GM12878 (cell line): Measurements from ENCODE around the gene POTEI. TPM values are rescaled to one million over a fixed set of nuclear protein-coding genes. Genes with fewer than 3 reads are reported as not detected.
"Not testable (repeated sequence)": the region's sequence is repeated elsewhere in the genome, so short reads cannot be mapped to it uniquely, and the experiment has no call there.

Source experiments
- ATAC-seq: fragments of 200-7000 bp; cut with Tn5 transposase; 3 replicates; pipeline ENCODE4 v1.9.1; 2020; ENCODE audit warnings: mild to moderate bottlenecking, moderate library complexity
- BruUV-seq: library from RNA; stranded (reverse); fragments of 400-500 nt; replicated peaks from 2 replicates; lab custom pipeline; 2021; lab: Mats Ljungman, UMichigan
- CTCF ChIA-PET: fragments of 300-600 bp; sonication (Branson Sonifier 250); formaldehyde crosslinking; extraction: SDS; loops from one replicate; lab custom pipeline; 2021; ENCODE audit warnings: inconsistent platforms; lab: Yijun Ruan, JAX
- POLR2A ChIA-PET: fragments of 350-600 bp; formaldehyde crosslinking; extraction: SDS; loops from one replicate; lab custom pipeline; 2021; ENCODE audit warnings: inconsistent platforms; lab: Charles Lee
- RAD21 ChIA-PET: fragments of 300-600 bp; sonication (Branson Sonifier 250); formaldehyde crosslinking; loops from one replicate; lab custom pipeline; 2023; ENCODE audit warnings: antibody characterized with exemption; ENCODE audit not compliant: unreplicated experiment; lab: Charles Lee
- SMC1A ChIA-PET: fragments of 300-600 bp; sonication (Branson Sonifier 250); formaldehyde crosslinking; loops from one replicate; lab custom pipeline; 2023; ENCODE audit not compliant: unreplicated experiment, uncharacterized antibody; lab: Charles Lee
- DNase-seq: peaks from one replicate; pipeline ENCODE4 v3.0.0-alpha.2; 2011; ENCODE audit warnings: low read depth, low spot score
- FAIRE-seq: peaks from 3 replicates; lab custom pipeline; 2011; peaks lifted over from hg19 to GRCh38; lab: Jason Lieb, UNC
- H2AFZ ChIP-seq: 2 replicates; pipeline ENCODE4 v1.6.0; 2011; ENCODE audit warnings: low read depth, low read length, control low read depth; ENCODE audit not compliant: control insufficient read depth
- H3K27ac ChIP-seq: 2 replicates; pipeline ENCODE4 v1.5.1; 2011; ENCODE audit warnings: control low read depth; ENCODE audit not compliant: control insufficient read depth, insufficient read depth
- H3K27me3 ChIP-seq, 2 experiments: replicated peaks in 1 of 2; 2 replicates each; pipeline versions ENCODE4 v1.6.0 to v1.6.1; 2011; ENCODE audit warnings: low read length in 1 of 2; ENCODE audit not compliant: control insufficient read depth in 2 of 2, insufficient read depth in 2 of 2
- H3K36me3 ChIP-seq, 2 experiments: 2 replicates each; pipeline ENCODE4 v1.5.1; 2011; ENCODE audit warnings: low read length in 1 of 2; ENCODE audit not compliant: control insufficient read depth in 2 of 2, insufficient read depth in 2 of 2
- H3K4me1 ChIP-seq: 2 replicates; pipeline ENCODE4 v1.6.1; 2011; ENCODE audit warnings: mild to moderate bottlenecking, low read length, moderate library complexity, mixed read lengths; ENCODE audit not compliant: control insufficient read depth, insufficient read depth
- H3K4me2 ChIP-seq: 2 replicates; pipeline ENCODE4 v1.6.0; 2011; ENCODE audit warnings: control low read depth; ENCODE audit not compliant: control insufficient read depth, insufficient read depth
- H3K4me3 ChIP-seq: fragments of 200-600 bp; sonication (generic); 2 replicates; pipeline ENCODE4 v1.5.1; 2016
- H3K79me2 ChIP-seq: 2 replicates; pipeline ENCODE4 v1.6.0; 2011; ENCODE audit warnings: low read length; ENCODE audit not compliant: control insufficient read depth, insufficient read depth
- H3K9ac ChIP-seq: 2 replicates; pipeline ENCODE4 v1.8.0; 2011; ENCODE audit warnings: low read length, control low read depth, mixed read lengths; ENCODE audit not compliant: control insufficient read depth, insufficient read depth
- H3K9me3 ChIP-seq: replicated peaks from 3 replicates; pipeline ENCODE4 v1.5.1; 2011; ENCODE audit warnings: mild to moderate bottlenecking, low read length; ENCODE audit not compliant: control insufficient read depth, insufficient read depth
- H4K20me1 ChIP-seq: 2 replicates; pipeline ENCODE4 v1.6.0; 2011; ENCODE audit not compliant: control insufficient read depth, insufficient read depth
- WGBS: methylation state at CpG from one replicate; pipeline ENCODE4 v1.1.6; 2016; ENCODE audit warnings: low lambda C conversion rate; ENCODE audit not compliant: insufficient replicate concordance, insufficient coverage; ENCODE audit errors: missing lambda C conversion rate; 5-methylcytosine and 5-hydroxymethylcytosine counted together
- in situ Hi-C: fragments of 300-500 bp; cut with MboI; formaldehyde crosslinking; loops from 9 replicates; pipeline ENCODE4 v1.14.3; 2018; ENCODE audit warnings: mixed read lengths
- intact Hi-C: fragments of 100-400 bp; cut with micrococcal nuclease; formaldehyde crosslinking; loops from one replicate; pipeline ENCODE4 v1.14.2; 2022; ENCODE audit not compliant: unreplicated experiment
- polyA plus RNA-seq, 11 experiments: library from polyadenylated mRNA; depleted of rRNA in 4 of 11; unstranded in 6 of 11; stranded (reverse) in 5 of 11; fragments of >200 nt; fragmentation: Nextera tagmentation in 4 of 11; fragmentation: Illumina TruSeq in 1 of 11; extraction: Ambion mirVana in 4 of 11; extraction: Trizol in 1 of 11; gene quantifications; 1 replicate in 1 of 11; 2 replicates in 10 of 11; pipeline versions ENCODE4 v1.2.1 to v1.2.3, GENCODE V29; 2011 to 2016; ENCODE audit warnings: inconsistent platforms in 2 of 11, missing spikeins in 2 of 11, low read depth in 1 of 11
- total RNA-seq, 4 experiments: library from RNA; depleted of rRNA in 3 of 4; stranded (reverse); fragments of >200 nt in 3 of 4; fragmentation: Illumina TruSeq in 1 of 4; extraction: Trizol in 1 of 4; gene quantifications; 2 replicates each; pipeline versions ENCODE4 v1.2.1 to v1.2.3, GENCODE V29; 2013 to 2021

The POTEI gene
- total and polyA plus RNA-seq, 10 of the 15 experiments (the other 5 are each of a cell fraction or from before 2014, with no cell fraction given), result 0.03 to 0.13 (median 0.06) TPM; not detected in 3

- H2AFZ ChIP-seq, H3K4me2 ChIP-seq, CTCF ChIA-PET, RAD21 ChIA-PET, intact Hi-C loops, POLR2A ChIA-PET, H3K9ac ChIP-seq, H3K4me3 ChIP-seq, ATAC-seq, H3K27me3 ChIP-seq, H3K4me1 ChIP-seq, H3K9me3 ChIP-seq, in situ Hi-C loops, H3K79me2 ChIP-seq, SMC1A ChIA-PET, H3K27ac ChIP-seq, FAIRE-seq, BruUV-seq, DNase-seq, H4K20me1 ChIP-seq, H3K36me3 ChIP-seq: not testable (repeated sequence)
- WGBS, result no CpG with 5 or more reads among the region's 4 CpGs
These were observed 33.7 kb upstream of the POTEI start for GRCh38 chr2:130542789-130543188.

DNA sequence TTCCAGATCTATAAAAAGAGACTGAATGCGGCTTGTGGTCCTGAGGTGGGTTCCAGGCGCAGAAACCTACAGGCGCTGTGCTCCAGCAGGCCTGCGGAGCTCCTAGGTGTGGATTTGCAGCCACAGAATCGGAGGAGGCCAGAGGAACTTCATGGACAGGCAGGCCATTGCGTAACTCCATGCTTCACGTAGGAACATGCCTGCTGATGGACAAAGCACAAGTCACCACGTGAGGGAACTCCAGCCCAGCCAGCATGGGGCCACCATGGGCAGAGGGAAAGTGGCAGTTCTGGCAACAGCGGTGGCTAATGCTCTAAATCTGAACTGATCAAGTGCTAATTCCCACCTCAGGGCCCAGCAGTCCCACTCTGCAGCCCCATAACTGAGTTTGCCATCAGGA lies 29.1 kb upstream of the POTEI start:
- H3K4me3 ChIP-seq, H3K9me3 ChIP-seq, H3K79me2 ChIP-seq, H3K9ac ChIP-seq, CTCF ChIA-PET, intact Hi-C loops, H3K27me3 ChIP-seq, SMC1A ChIA-PET, POLR2A ChIA-PET, H2AFZ ChIP-seq, H3K27ac ChIP-seq, RAD21 ChIA-PET, H3K4me2 ChIP-seq, in situ Hi-C loops, ATAC-seq, BruUV-seq, H3K36me3 ChIP-seq, DNase-seq, H3K4me1 ChIP-seq, H4K20me1 ChIP-seq, FAIRE-seq: not testable (repeated sequence)
- no CpG with 5 or more reads among the region's 9 CpGs for WGBS

GRCh38 chr2:130536654-130537053 lies 27.5 kb upstream of the POTEI start:
- in situ Hi-C loops, H3K4me3 ChIP-seq, H3K27ac ChIP-seq, H3K9me3 ChIP-seq, POLR2A ChIA-PET, DNase-seq, H3K36me3 ChIP-seq, H2AFZ ChIP-seq, H3K79me2 ChIP-seq, H3K4me2 ChIP-seq, H3K9ac ChIP-seq, CTCF ChIA-PET, BruUV-seq, H4K20me1 ChIP-seq, intact Hi-C loops, H3K27me3 ChIP-seq, SMC1A ChIA-PET, H3K4me1 ChIP-seq, ATAC-seq, RAD21 ChIA-PET: not testable (repeated sequence)
- FAIRE-seq, result peak; percentile 75
- WGBS, result no CpG with 5 or more reads among the region's 7 CpGs

GRCh38 chr2:130531672-130532071 lies 22.5 kb upstream of the POTEI start:
- H3K79me2 ChIP-seq, intact Hi-C loops, DNase-seq, H3K4me3 ChIP-seq, POLR2A ChIA-PET, H3K4me1 ChIP-seq, H3K9me3 ChIP-seq, H3K9ac ChIP-seq, H3K4me2 ChIP-seq, in situ Hi-C loops, RAD21 ChIA-PET, SMC1A ChIA-PET, H4K20me1 ChIP-seq, H2AFZ ChIP-seq, H3K27ac ChIP-seq, H3K36me3 ChIP-seq, BruUV-seq, H3K27me3 ChIP-seq, CTCF ChIA-PET: not testable (repeated sequence)
- FAIRE-seq (peak; percentile 82), ATAC-seq (peak; percentile 77)
- WGBS, result no CpG with 5 or more reads among the region's 9 CpGs
